SK-N-SH (cell line): ENCODE results near the gene STAT1. TPM values are rescaled to one million over a fixed set of nuclear protein-coding genes. Genes with fewer than 3 reads are reported as not detected.

ENCODE experiments used
- CTCF ChIA-PET: fragments of 300-600, 350-600 bp; formaldehyde crosslinking; extraction: SDS; loops from one replicate; lab custom pipeline; 2021; lab: Yijun Ruan, JAX
- POLR2A ChIA-PET: fragments of 350-600 bp; sonication (Branson Sonifier 250); formaldehyde crosslinking; extraction: SDS; loops from one replicate; lab custom pipeline; 2020; ENCODE audit warnings: antibody characterized with exemption, inconsistent platforms; lab: Yijun Ruan, JAX
- DNase-seq: peaks from one replicate; pipeline ENCODE4 v3.0.0; 2012
- H2AFZ ChIP-seq: fragments of 200-600 bp; sonication (generic); 2 replicates; pipeline ENCODE4 v1.8.1; 2016; ENCODE audit warnings: antibody characterized with exemption, mild to moderate bottlenecking, low read depth
- H3F3A ChIP-seq: fragments of 200-600 bp; sonication (generic); replicated peaks from 2 replicates; pipeline ENCODE3; 2016; ENCODE audit warnings: antibody characterized with exemption, mild to moderate bottlenecking; ENCODE audit not compliant: insufficient read depth
- H3K27ac ChIP-seq, 2 experiments: fragments of 200-500 bp in 1 of 2; fragments of 200-600 bp in 1 of 2; sonication (Bioruptor generic) in 1 of 2; sonication (generic), shearing (Covaris generic) in 1 of 2; 2 replicates each; pipeline versions ENCODE4 v1.5.1 to v1.6.1; 2014 to 2016; ENCODE audit warnings: low read depth in 2 of 2, inconsistent platforms in 1 of 2, low read length in 1 of 2, mild to moderate bottlenecking in 1 of 2, mixed read lengths in 1 of 2
- H3K27me3 ChIP-seq: fragments of 200-600 bp; sonication (generic), shearing (Covaris generic); 2 replicates; pipeline ENCODE4 v1.6.1; 2016; ENCODE audit warnings: mixed run types; ENCODE audit not compliant: insufficient read depth
- H3K36me3 ChIP-seq, 2 experiments: fragments of 200-500 bp in 1 of 2; fragments of 200-600 bp in 1 of 2; sonication (Bioruptor generic) in 1 of 2; sonication (generic) in 1 of 2; replicated peaks in 1 of 2; 2 replicates each; pipeline versions ENCODE3 to v1.5.1; 2014 to 2016; ENCODE audit warnings: low read length in 1 of 2, mild to moderate bottlenecking in 1 of 2; ENCODE audit not compliant: insufficient read depth in 2 of 2, control insufficient read depth in 1 of 2
- H3K4me1 ChIP-seq, 2 experiments: fragments of 200-500 bp in 1 of 2; fragments of 200-600 bp in 1 of 2; sonication (Bioruptor generic) in 1 of 2; sonication (generic), shearing (Covaris generic) in 1 of 2; 2 replicates each; pipeline versions ENCODE4 v1.5.1 to v1.6.1; 2014 to 2016; ENCODE audit warnings: low read depth in 1 of 2, low read length in 1 of 2, mixed run types in 1 of 2; ENCODE audit not compliant: insufficient read depth in 2 of 2, control insufficient read depth in 1 of 2
- H3K4me2 ChIP-seq: fragments of 200-600 bp; sonication (generic), shearing (Covaris generic); 2 replicates; pipeline ENCODE4 v1.6.1; 2017; ENCODE audit warnings: mixed run types
- H3K4me3 ChIP-seq, 2 experiments: fragments of 200-500 bp in 1 of 2; fragments of 200-600 bp in 1 of 2; sonication (Bioruptor generic) in 1 of 2; sonication (generic), shearing (Covaris generic) in 1 of 2; 2 replicates each; pipeline versions ENCODE4 v1.5.1 to v1.8.1; 2014 to 2016; ENCODE audit warnings: low read depth in 2 of 2, inconsistent platforms in 1 of 2, low read length in 1 of 2, mild to moderate bottlenecking in 1 of 2, mixed read lengths in 1 of 2, moderate library complexity in 1 of 2
- H3K79me2 ChIP-seq: fragments of 200-600 bp; sonication (generic); 2 replicates; pipeline ENCODE4 v1.8.1; 2017; ENCODE audit warnings: mild to moderate bottlenecking; ENCODE audit not compliant: insufficient read depth
- H3K9ac ChIP-seq: fragments of 200-600 bp; sonication (generic); 2 replicates; pipeline ENCODE4 v1.6.1; 2017; ENCODE audit warnings: mixed run types
- H3K9me2 ChIP-seq: fragments of 200-600 bp; sonication (generic); 2 replicates; pipeline ENCODE4 v1.6.1; 2017; ENCODE audit warnings: mixed run types
- H3K9me3 ChIP-seq: fragments of 200-600 bp; sonication (generic); 2 replicates; pipeline ENCODE4 v1.6.1; 2017; ENCODE audit warnings: mixed run types, mild to moderate bottlenecking, moderate library complexity
- H4K20me1 ChIP-seq: fragments of 200-600 bp; sonication (generic); 2 replicates; pipeline ENCODE4 v1.6.1; 2017; ENCODE audit warnings: mild to moderate bottlenecking, mixed run types; ENCODE audit not compliant: insufficient read depth
- EZH2phosphoT487 ChIP-seq: fragments of 200-600 bp; sonication (generic); IDR thresholded peaks from 2 replicates; pipeline ENCODE4 v1.6.1; 2017; ENCODE audit warnings: low read depth, mixed run types, mild to moderate bottlenecking, antibody characterized with exemption, moderate library complexity, borderline replicate concordance
- GATA2 ChIP-seq: sonication (generic); formaldehyde crosslinking; IDR thresholded peaks from 2 replicates; pipeline ENCODE4 v1.5.0; 2020; ENCODE audit warnings: mild to moderate bottlenecking, missing genetic modification reagents
- MAX ChIP-seq: IDR thresholded peaks from 2 replicates; pipeline ENCODE4 v1.4.0; 2012; ENCODE audit warnings: low read depth
- MEF2A ChIP-seq: IDR thresholded peaks from 2 replicates; pipeline ENCODE4 v1.4.0; 2012; ENCODE audit warnings: low read depth, borderline replicate concordance
- NFIC ChIP-seq: IDR thresholded peaks from 2 replicates; pipeline ENCODE4 v1.4.0; 2012; ENCODE audit warnings: borderline replicate concordance
- NRF1 ChIP-seq: IDR thresholded peaks from 2 replicates; pipeline ENCODE4 v1.6.1; 2012; ENCODE audit warnings: low read depth, mild to moderate bottlenecking, low read length
- PBX3 ChIP-seq: IDR thresholded peaks from 2 replicates; pipeline ENCODE4; 2012
- RCOR1 ChIP-seq: fragments of 150-350 bp; IDR thresholded peaks from 2 replicates; pipeline ENCODE4 v1.6.1; 2017; ENCODE audit warnings: antibody characterized with exemption, low read length
- RFX5 ChIP-seq: IDR thresholded peaks from 2 replicates; pipeline ENCODE4 v1.6.1; 2012; ENCODE audit warnings: mild to moderate bottlenecking, improper control_type of control experiment, low read length
- RXRA ChIP-seq: IDR thresholded peaks from 2 replicates; pipeline ENCODE4 v1.4.0; 2012; ENCODE audit warnings: low read depth, mild to moderate bottlenecking, borderline replicate concordance
- SMC3 ChIP-seq: IDR thresholded peaks from 2 replicates; pipeline ENCODE4 v1.6.1; 2012; ENCODE audit warnings: low read depth, low read length, improper control_type of control experiment
- TAF1 ChIP-seq: IDR thresholded peaks from 2 replicates; pipeline ENCODE4 v1.6.1; 2012; ENCODE audit warnings: low read depth, mild to moderate bottlenecking, low read length, moderate library complexity, borderline replicate concordance
- TCF12 ChIP-seq: IDR thresholded peaks from 2 replicates; pipeline ENCODE4 v1.4.0; 2012
- YY1 ChIP-seq: IDR thresholded peaks from 2 replicates; pipeline ENCODE4 v1.4.0; 2012; ENCODE audit warnings: low read depth, mild to moderate bottlenecking
- WGBS: methylation state at CpG from one replicate; pipeline ENCODE4 v1.1.6; 2017; ENCODE audit warnings: low lambda C conversion rate; 5-methylcytosine and 5-hydroxymethylcytosine counted together
- polyA plus RNA-seq, 3 experiments: library from polyadenylated mRNA; depleted of rRNA; stranded (reverse); fragments of >200 nt; gene quantifications; 2 replicates each; pipeline ENCODE4 v1.2.3, GENCODE V29; 2012
- TF ChIP-seq, protein P1 (sequence below): fragments of 150-350 bp; IDR thresholded peaks from 2 replicates; pipeline ENCODE4 v1.6.1; 2016; ENCODE audit warnings: mild to moderate bottlenecking, low read depth, low read length
- TF ChIP-seq, protein P2 (sequence below): fragments of 200-600 bp; sonication (generic); IDR thresholded peaks from 2 replicates; pipeline ENCODE4 v1.6.1; 2017; ENCODE audit warnings: antibody characterized with exemption, mild to moderate bottlenecking, moderate library complexity
- TF ChIP-seq, protein P3 (sequence below): fragments of 150-350 bp; IDR thresholded peaks from 2 replicates; pipeline ENCODE4 v1.6.1; 2017; ENCODE audit warnings: antibody characterized with exemption, low read length, low read depth, borderline replicate concordance
- TF ChIP-seq, protein P4 (sequence below): IDR thresholded peaks from 2 replicates; pipeline ENCODE4 v1.4.0; 2012; ENCODE audit warnings: low read depth, borderline replicate concordance

The STAT1 gene
- polyA plus RNA-seq, 1 of the 3 experiments (the other 2 are of a cell fraction) = 22.1 TPM

DNA sequence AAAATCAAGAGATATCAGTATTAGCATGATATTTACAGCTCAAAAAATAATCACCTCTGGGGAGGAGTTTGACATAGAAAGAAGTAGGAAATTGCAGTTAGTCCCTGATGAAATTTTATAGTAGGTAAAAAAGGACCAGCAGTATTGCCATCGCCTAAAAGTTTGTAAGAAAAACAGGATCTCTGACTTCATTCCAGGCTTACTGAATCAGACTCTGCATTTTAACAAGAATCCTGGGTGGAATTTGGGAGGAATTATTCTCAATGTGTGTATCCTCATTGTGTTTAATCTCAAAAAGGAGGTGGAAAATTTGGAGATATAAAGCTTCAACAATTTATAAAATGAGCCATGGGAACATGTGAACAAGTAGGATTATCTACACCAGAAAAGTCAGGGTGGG, 31.2 kb upstream of the STAT1 start:
- POLR2A ChIA-PET = no interaction called here
- H2AFZ ChIP-seq = no peak overlapping the region
- no peaks in the 10 kb centered on the region for H3K79me2 ChIP-seq
- H3F3A ChIP-seq = no peaks in the 10 kb centered on the region
- H3K9me2 ChIP-seq = no peaks in the 10 kb centered on the region
- H3K4me3 ChIP-seq = no peak overlapping the region
- H3K27ac ChIP-seq = no peak overlapping the region
- 83% methylated on average over 1 of the region's 1 CpG for WGBS
- peaks cover 0 to 4% of the 10 kb centered on the region in 2 experiments; a peak in 1 of 4 replicates for H3K4me1 ChIP-seq
- CTCF ChIA-PET = interaction anchor here (1.3 kb wide), 1 partner anchor 120 kb away, joined by 3 read pairs; no protein-coding TSS in a partner anchor
- H4K20me1 ChIP-seq = no peaks in the 10 kb centered on the region
- TF ChIP-seq MEF2A (no peak), NFIC (no peak), RCOR1 (no peak), GATA2 (no peak)
- no peaks in the 10 kb centered on the region for H3K36me3 ChIP-seq
- no peaks in the 10 kb centered on the region for H3K9me3 ChIP-seq
- H3K4me2 ChIP-seq = no peak overlapping the region
- H3K9ac ChIP-seq = no peak overlapping the region
- DNase-seq = no peak
- no peaks in the 10 kb centered on the region for H3K27me3 ChIP-seq

DNA sequence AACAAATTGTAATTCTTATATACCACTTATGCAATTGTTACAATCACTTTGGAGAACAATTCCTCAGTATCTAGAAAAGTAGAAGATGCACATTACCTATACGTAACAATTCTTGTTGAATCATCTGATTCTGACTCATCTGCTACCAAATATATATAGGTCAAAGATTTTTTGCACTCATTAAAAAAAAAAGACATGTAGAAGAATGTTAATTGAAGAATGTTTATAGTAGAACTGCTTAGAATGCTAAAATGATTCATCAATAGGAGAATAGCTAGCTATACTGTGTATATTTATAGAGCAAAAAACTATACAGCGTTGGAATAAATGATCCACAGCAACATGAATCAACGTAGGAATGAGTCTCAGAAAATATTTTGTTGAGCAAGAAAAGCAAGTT, 29.5 kb upstream of the STAT1 start:
- peaks cover 0 to 13% of the 10 kb centered on the region in 2 experiments; a peak in 2 of 4 replicates for H3K4me1 ChIP-seq
- no peak overlapping the region for H3K27ac ChIP-seq
- no peak overlapping the region for H3K9ac ChIP-seq
- no peaks in the 10 kb centered on the region for H3K79me2 ChIP-seq
- no peak overlapping the region for H3K4me2 ChIP-seq
- no peaks in the 10 kb centered on the region for H3K9me2 ChIP-seq
- H3K4me3 ChIP-seq = no peak overlapping the region
- H3F3A ChIP-seq = no peaks in the 10 kb centered on the region
- WGBS = 73% methylated on average over 3 of the region's 3 CpGs
- H3K27me3 ChIP-seq = no peaks in the 10 kb centered on the region
- ChIA-PET CTCF (no interaction called here), POLR2A (no interaction called here)
- DNase-seq = no peak
- H3K9me3 ChIP-seq = no peaks in the 10 kb centered on the region
- no peak overlapping the region for H2AFZ ChIP-seq
- no peaks in the 10 kb centered on the region for H3K36me3 ChIP-seq
- no peaks in the 10 kb centered on the region for H4K20me1 ChIP-seq
- no peak for TF ChIP-seq TAF1
- no peak for TF ChIP-seq RFX5
- TF ChIP-seq, protein P1, sequence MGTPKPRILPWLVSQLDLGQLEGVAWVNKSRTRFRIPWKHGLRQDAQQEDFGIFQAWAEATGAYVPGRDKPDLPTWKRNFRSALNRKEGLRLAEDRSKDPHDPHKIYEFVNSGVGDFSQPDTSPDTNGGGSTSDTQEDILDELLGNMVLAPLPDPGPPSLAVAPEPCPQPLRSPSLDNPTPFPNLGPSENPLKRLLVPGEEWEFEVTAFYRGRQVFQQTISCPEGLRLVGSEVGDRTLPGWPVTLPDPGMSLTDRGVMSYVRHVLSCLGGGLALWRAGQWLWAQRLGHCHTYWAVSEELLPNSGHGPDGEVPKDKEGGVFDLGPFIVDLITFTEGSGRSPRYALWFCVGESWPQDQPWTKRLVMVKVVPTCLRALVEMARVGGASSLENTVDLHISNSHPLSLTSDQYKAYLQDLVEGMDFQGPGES = no peak
- TF ChIP-seq RXRA = no peak
- no peak for TF ChIP-seq MEF2A
- TF ChIP-seq, protein P2, sequence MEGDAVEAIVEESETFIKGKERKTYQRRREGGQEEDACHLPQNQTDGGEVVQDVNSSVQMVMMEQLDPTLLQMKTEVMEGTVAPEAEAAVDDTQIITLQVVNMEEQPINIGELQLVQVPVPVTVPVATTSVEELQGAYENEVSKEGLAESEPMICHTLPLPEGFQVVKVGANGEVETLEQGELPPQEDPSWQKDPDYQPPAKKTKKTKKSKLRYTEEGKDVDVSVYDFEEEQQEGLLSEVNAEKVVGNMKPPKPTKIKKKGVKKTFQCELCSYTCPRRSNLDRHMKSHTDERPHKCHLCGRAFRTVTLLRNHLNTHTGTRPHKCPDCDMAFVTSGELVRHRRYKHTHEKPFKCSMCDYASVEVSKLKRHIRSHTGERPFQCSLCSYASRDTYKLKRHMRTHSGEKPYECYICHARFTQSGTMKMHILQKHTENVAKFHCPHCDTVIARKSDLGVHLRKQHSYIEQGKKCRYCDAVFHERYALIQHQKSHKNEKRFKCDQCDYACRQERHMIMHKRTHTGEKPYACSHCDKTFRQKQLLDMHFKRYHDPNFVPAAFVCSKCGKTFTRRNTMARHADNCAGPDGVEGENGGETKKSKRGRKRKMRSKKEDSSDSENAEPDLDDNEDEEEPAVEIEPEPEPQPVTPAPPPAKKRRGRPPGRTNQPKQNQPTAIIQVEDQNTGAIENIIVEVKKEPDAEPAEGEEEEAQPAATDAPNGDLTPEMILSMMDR = no peak
- TF ChIP-seq, protein P3, sequence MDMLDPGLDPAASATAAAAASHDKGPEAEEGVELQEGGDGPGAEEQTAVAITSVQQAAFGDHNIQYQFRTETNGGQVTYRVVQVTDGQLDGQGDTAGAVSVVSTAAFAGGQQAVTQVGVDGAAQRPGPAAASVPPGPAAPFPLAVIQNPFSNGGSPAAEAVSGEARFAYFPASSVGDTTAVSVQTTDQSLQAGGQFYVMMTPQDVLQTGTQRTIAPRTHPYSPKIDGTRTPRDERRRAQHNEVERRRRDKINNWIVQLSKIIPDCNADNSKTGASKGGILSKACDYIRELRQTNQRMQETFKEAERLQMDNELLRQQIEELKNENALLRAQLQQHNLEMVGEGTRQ = no peak
- no peak for TF ChIP-seq MAX
- no peak for TF ChIP-seq SMC3
- no peak for TF ChIP-seq NFIC
- TF ChIP-seq, protein P4, sequence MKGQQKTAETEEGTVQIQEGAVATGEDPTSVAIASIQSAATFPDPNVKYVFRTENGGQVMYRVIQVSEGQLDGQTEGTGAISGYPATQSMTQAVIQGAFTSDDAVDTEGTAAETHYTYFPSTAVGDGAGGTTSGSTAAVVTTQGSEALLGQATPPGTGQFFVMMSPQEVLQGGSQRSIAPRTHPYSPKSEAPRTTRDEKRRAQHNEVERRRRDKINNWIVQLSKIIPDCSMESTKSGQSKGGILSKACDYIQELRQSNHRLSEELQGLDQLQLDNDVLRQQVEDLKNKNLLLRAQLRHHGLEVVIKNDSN = no peak
- TF ChIP-seq NRF1 = no peak
- TF ChIP-seq EZH2phosphoT487 = no peak
- no peak for TF ChIP-seq PBX3
- no peak for TF ChIP-seq TCF12
- TF ChIP-seq YY1 = no peak
